Neural crest cell (in vitro differentiated cells): ENCODE results near the gene ALPK3. TPM values are rescaled to one million over a fixed set of nuclear protein-coding genes. Genes with fewer than 3 reads are reported as not detected.

Experiments
- DNase-seq: peaks from one replicate; pipeline ENCODE4 v3.0.0; 2021; ENCODE audit warnings: low read depth, mixed read lengths, low spot score
- H3K27ac Mint-ChIP-seq: one replicate; pipeline ENCODE4 v1.8.0; 2021; ENCODE audit warnings: mild to moderate bottlenecking, mixed read lengths; ENCODE audit not compliant: unreplicated experiment
- H3K27me3 Mint-ChIP-seq: 2 replicates; pipeline ENCODE4 v1.8.0; 2021; ENCODE audit warnings: low read depth, mild to moderate bottlenecking, mixed read lengths
- H3K36me3 Mint-ChIP-seq: 2 replicates; pipeline ENCODE4 v1.8.0; 2021; ENCODE audit warnings: low read depth, mild to moderate bottlenecking, mixed read lengths
- H3K4me1 Mint-ChIP-seq: 2 replicates; pipeline ENCODE4 v1.8.0; 2021; ENCODE audit warnings: mixed read lengths
- H3K4me3 Mint-ChIP-seq: one replicate; pipeline ENCODE4 v1.8.0; 2021; ENCODE audit warnings: mild to moderate bottlenecking, mixed read lengths
- H3K9me3 Mint-ChIP-seq: 2 replicates; pipeline ENCODE4 v1.8.0; 2021; ENCODE audit warnings: mixed read lengths
- total RNA-seq: library from RNA; stranded (reverse); gene quantifications from 2 replicates; pipeline ENCODE4 v1.2.1, GENCODE V29; 2021
- TF ChIP-seq, protein P1 (sequence below): fragments of 200-600 bp; sonication (generic); conservative IDR thresholded peaks from 2 replicates; pipeline ENCODE4 v1.5.0; 2021; ENCODE audit warnings: antibody characterized with exemption, mild to moderate bottlenecking

Gene ALPK3
- total RNA-seq, 1 donor from 2014 or later = 4.4 TPM

DNA sequence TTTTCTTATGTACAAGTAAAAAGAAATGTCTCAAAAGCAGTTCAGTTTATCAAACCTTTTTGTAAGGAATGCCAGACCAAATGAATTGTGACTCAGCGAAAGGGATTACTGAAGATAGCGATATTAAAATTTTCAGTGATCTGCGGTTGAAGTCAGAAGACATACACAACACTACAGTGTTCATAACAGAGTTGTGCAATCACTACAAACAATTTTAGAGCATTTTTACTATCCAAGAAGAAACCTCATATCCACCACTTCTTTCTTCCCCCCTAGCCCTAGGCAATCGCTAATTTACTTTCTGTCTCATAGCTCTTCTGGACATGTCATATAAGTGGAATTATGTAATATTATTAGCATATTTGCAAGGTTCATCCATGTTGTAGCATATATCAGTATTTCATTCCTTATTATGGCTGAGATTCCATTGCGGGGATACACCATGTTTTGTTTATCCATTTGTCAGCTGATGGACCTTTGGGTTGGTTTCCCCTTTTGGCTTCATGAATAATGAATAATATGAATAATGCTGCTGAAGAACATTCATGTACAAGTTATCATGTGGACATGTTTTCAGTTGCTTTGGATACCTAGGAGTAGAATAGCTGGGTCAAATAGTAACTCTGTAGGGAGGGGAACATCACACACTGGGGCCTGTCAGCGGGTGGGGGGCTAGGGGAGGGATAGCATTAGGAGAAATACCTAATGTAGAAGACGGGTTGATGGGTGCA is 23.6 kb upstream of the ALPK3 start:
- H3K4me1 Mint-ChIP-seq = no peaks in the 10 kb centered on the region
- no peaks in the 10 kb centered on the region for H3K27me3 Mint-ChIP-seq
- H3K9me3 Mint-ChIP-seq = no peaks in the 10 kb centered on the region
- TF ChIP-seq, protein P1, sequence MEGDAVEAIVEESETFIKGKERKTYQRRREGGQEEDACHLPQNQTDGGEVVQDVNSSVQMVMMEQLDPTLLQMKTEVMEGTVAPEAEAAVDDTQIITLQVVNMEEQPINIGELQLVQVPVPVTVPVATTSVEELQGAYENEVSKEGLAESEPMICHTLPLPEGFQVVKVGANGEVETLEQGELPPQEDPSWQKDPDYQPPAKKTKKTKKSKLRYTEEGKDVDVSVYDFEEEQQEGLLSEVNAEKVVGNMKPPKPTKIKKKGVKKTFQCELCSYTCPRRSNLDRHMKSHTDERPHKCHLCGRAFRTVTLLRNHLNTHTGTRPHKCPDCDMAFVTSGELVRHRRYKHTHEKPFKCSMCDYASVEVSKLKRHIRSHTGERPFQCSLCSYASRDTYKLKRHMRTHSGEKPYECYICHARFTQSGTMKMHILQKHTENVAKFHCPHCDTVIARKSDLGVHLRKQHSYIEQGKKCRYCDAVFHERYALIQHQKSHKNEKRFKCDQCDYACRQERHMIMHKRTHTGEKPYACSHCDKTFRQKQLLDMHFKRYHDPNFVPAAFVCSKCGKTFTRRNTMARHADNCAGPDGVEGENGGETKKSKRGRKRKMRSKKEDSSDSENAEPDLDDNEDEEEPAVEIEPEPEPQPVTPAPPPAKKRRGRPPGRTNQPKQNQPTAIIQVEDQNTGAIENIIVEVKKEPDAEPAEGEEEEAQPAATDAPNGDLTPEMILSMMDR = no peak
- DNase-seq = no peak
- peaks cover 12% of the 10 kb centered on the region for H3K36me3 Mint-ChIP-seq
- no peak overlapping the region for H3K4me3 Mint-ChIP-seq
- no peak overlapping the region for H3K27ac Mint-ChIP-seq

DNA sequence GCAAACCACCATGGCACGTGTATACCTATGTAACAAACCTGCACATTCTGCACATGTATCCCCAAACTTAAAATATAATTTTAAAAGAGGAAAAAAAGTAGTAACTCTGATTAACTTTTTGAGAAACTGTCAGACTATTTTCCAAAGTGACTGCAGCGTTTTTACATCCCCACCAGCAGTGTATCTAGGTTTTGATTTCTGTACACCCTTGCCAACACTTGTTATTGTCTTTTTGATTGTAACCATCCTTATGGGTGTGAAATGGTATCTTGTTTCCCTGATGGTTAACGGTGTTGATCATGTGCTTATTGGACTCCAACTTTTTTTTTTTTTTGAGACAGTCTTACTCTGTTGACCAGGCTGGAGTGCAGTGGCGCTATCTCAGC is 23.0 kb upstream of the ALPK3 start:
- H3K36me3 Mint-ChIP-seq = peaks cover 11% of the 10 kb centered on the region
- no peaks in the 10 kb centered on the region for H3K27me3 Mint-ChIP-seq
- H3K4me1 Mint-ChIP-seq = no peaks in the 10 kb centered on the region
- H3K9me3 Mint-ChIP-seq = no peaks in the 10 kb centered on the region
- no peak overlapping the region for H3K27ac Mint-ChIP-seq
- DNase-seq = no peak
- H3K4me3 Mint-ChIP-seq = no peak overlapping the region
- TF ChIP-seq, protein P1 = no peak

DNA sequence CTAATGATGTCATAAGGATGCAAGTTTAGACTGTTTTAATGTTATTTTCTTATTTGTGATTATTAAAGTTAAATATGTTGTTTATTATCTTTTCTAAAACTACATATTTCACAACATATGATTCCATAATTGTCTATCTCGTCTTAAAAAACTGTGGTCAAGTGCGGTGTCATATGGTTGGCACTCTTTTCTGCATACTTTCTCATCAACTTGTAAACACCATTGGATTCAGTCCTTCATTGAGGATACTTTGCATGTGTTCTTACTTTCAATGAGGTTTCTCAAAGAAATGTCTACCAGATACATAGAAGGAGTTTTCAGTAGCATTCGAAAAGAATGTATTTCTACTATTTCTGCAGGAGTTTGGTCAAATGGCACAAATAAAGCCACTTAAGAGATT is 22.0 kb upstream of the ALPK3 start:
- Mint-ChIP-seq H3K4me3 (no peak overlapping the region), H3K9me3 (no peaks in the 10 kb centered on the region), H3K27me3 (no peaks in the 10 kb centered on the region), H3K36me3 (peaks cover 11% of the 10 kb centered on the region), H3K27ac (no peak overlapping the region), H3K4me1 (no peaks in the 10 kb centered on the region)
- TF ChIP-seq, protein P1 = no peak
- no peak for DNase-seq

DNA sequence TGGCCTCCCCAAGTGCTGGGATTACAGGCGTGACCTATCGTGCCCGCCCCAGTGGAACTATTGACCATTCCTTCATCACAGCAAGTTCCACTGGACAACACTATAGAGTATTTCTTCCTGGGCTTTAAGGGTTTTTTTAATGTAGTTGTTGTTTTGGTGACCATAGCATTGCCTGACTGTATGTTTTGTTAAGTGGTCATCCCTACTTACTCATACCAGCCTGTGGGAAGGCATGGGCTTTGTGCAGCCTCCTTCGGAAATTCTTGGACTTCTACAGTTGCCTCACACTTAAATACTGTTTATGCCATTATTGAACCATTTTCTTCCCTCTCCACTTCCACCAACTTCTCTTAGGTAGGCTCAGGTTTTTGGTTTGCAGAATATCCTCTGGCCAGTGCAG is 19.9 kb upstream of the ALPK3 start:
- no peaks in the 10 kb centered on the region for H3K4me1 Mint-ChIP-seq
- no peak for DNase-seq
- TF ChIP-seq, protein P1 = no peak
- no peaks in the 10 kb centered on the region for H3K27me3 Mint-ChIP-seq
- peaks cover 10% of the 10 kb centered on the region for H3K36me3 Mint-ChIP-seq
- H3K27ac Mint-ChIP-seq = no peak overlapping the region
- H3K4me3 Mint-ChIP-seq = no peak overlapping the region
- H3K9me3 Mint-ChIP-seq = no peaks in the 10 kb centered on the region

DNA sequence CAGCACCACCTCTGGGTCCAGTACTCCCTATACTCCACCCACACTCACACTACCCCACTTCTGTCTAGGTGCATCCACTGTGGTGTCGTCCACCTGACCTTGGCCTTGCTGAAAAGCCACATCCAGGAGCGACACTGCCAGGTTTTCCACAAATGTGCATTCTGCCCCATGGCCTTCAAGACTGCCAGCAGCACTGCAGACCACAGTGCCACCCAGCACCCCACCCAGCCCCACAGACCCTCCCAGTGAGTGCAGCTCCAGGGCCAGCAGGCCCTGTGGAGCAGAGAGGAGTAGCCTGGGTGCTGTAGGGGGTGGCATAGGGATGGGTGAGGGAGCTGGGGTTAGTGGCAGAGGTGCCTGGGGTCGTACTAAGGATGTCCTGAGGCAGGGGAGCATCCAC is 19.4 kb upstream of the ALPK3 start:
- H3K4me1 Mint-ChIP-seq = no peaks in the 10 kb centered on the region
- H3K9me3 Mint-ChIP-seq = no peaks in the 10 kb centered on the region
- H3K4me3 Mint-ChIP-seq = no peak overlapping the region
- H3K36me3 Mint-ChIP-seq = peaks cover 10% of the 10 kb centered on the region
- no peak overlapping the region for H3K27ac Mint-ChIP-seq
- H3K27me3 Mint-ChIP-seq = no peaks in the 10 kb centered on the region
- DNase-seq = no peak
- TF ChIP-seq, protein P1 = no peak
